HEK293 (cell line): ENCODE data around the gene SPEF1.

Experiments used
- CTCF ChIA-PET: fragments of 350-600 bp; formaldehyde crosslinking; extraction: SDS; loops from one replicate; lab custom pipeline; 2021; ENCODE audit warnings: antibody characterized with exemption; lab: Yijun Ruan, JAX
- POLR2A ChIA-PET: fragments of 300-600 bp; formaldehyde crosslinking; extraction: SDS; loops from one replicate; lab custom pipeline; 2020; ENCODE audit warnings: antibody characterized with exemption, inconsistent platforms; lab: Yijun Ruan, JAX
- H3K27ac ChIP-seq: fragments of 200-500 bp; sonication (Bioruptor generic); 2 replicates; pipeline ENCODE4 v1.5.1; 2014; ENCODE audit warnings: low read depth, low read length, control low read depth, inconsistent platforms; ENCODE audit errors: extremely low read depth
- H3K36me3 ChIP-seq, 2 experiments: fragments of 200-500 bp in 1 of 2; sonication (Bioruptor generic) in 1 of 2; 1 replicate in 1 of 2; 2 replicates in 1 of 2; pipeline ENCODE4 v1.5.1; 2014 to 2017; ENCODE audit warnings: inconsistent platforms in 2 of 2, low read length in 2 of 2; ENCODE audit not compliant: control insufficient read depth in 2 of 2, insufficient read depth in 1 of 2
- H3K4me1 ChIP-seq: fragments of 200-500 bp; sonication (Bioruptor generic); 2 replicates; pipeline ENCODE4 v1.5.1; 2014; ENCODE audit warnings: mild to moderate bottlenecking, low read length, inconsistent platforms; ENCODE audit not compliant: control insufficient read depth, insufficient read depth
- H3K4me3 ChIP-seq: 2 replicates; pipeline ENCODE4 v1.5.1; 2011; ENCODE audit warnings: low read depth, mild to moderate bottlenecking, control low read depth, low read length, moderate library complexity
- H3K9me3 ChIP-seq: fragments of 200-500 bp; sonication (Bioruptor generic); 2 replicates; pipeline ENCODE4 v1.5.1; 2014; ENCODE audit warnings: low read depth, low read length, inconsistent platforms; ENCODE audit not compliant: control insufficient read depth, insufficient read depth
- GLI2 ChIP-seq: fragments of 450-650 bp; formaldehyde crosslinking; IDR thresholded peaks from 2 replicates; pipeline ENCODE4; 2017; ENCODE audit warnings: missing biosample characterization, missing genetic modification characterization, low read depth, borderline replicate concordance
- OSR2 ChIP-seq: fragments of 450-650 bp; formaldehyde crosslinking; IDR thresholded peaks from 2 replicates; pipeline ENCODE4 v1.5.1; 2016; ENCODE audit warnings: missing biosample characterization, missing genetic modification characterization
- OVOL3 ChIP-seq: fragments of 450-650 bp; formaldehyde crosslinking; IDR thresholded peaks from 2 replicates; pipeline ENCODE4 v1.5.1; 2016; ENCODE audit warnings: missing biosample characterization, missing genetic modification characterization
- REPIN1 ChIP-seq: fragments of 450-650 bp; formaldehyde crosslinking; IDR thresholded peaks from 2 replicates; pipeline ENCODE4 v1.5.1; 2017; ENCODE audit warnings: missing biosample characterization, missing genetic modification characterization, low read depth
- SCRT2 ChIP-seq: fragments of 450-650 bp; formaldehyde crosslinking; IDR thresholded peaks from 2 replicates; pipeline ENCODE4 v1.5.1; 2016; ENCODE audit warnings: missing biosample characterization, missing genetic modification characterization
- SP3 ChIP-seq: fragments of 450-650 bp; formaldehyde crosslinking; IDR thresholded peaks from 2 replicates; pipeline ENCODE4 v1.5.1; 2016; ENCODE audit warnings: missing biosample characterization, missing genetic modification characterization
- YY1 ChIP-seq: fragments of 450-650 bp; formaldehyde crosslinking; IDR thresholded peaks from 2 replicates; pipeline ENCODE4 v1.5.1; 2018; ENCODE audit warnings: missing biosample characterization, missing genetic modification characterization
- YY2 ChIP-seq: fragments of 450-650 bp; formaldehyde crosslinking; IDR thresholded peaks from 2 replicates; pipeline ENCODE4 v1.5.1; 2016; ENCODE audit warnings: missing biosample characterization, missing genetic modification characterization
- ZIC2 ChIP-seq: fragments of 450-650 bp; formaldehyde crosslinking; IDR thresholded peaks from 2 replicates; pipeline ENCODE4 v1.5.1; 2016; ENCODE audit warnings: missing biosample characterization, missing genetic modification characterization
- ZNF157 ChIP-seq: fragments of 450-650 bp; formaldehyde crosslinking; IDR thresholded peaks from 2 replicates; pipeline ENCODE4 v1.5.1; 2016; ENCODE audit warnings: missing biosample characterization, missing genetic modification characterization
- ZNF169 ChIP-seq: fragments of 450-650 bp; formaldehyde crosslinking; IDR thresholded peaks from 2 replicates; pipeline ENCODE4 v1.5.1; 2016; ENCODE audit warnings: missing biosample characterization, missing genetic modification characterization
- ZNF394 ChIP-seq: fragments of 450-650 bp; formaldehyde crosslinking; IDR thresholded peaks from 2 replicates; pipeline ENCODE4 v1.5.1; 2016; ENCODE audit warnings: missing biosample characterization, missing genetic modification characterization, mild to moderate bottlenecking, moderate library complexity, borderline replicate concordance
- ZNF426 ChIP-seq: fragments of 450-650 bp; formaldehyde crosslinking; IDR thresholded peaks from 2 replicates; pipeline ENCODE4 v1.5.1; 2017; ENCODE audit warnings: missing biosample characterization, missing genetic modification characterization, mild to moderate bottlenecking, inconsistent platforms, moderate library complexity
- ZNF48 ChIP-seq: fragments of 450-650 bp; formaldehyde crosslinking; IDR thresholded peaks from 2 replicates; pipeline ENCODE4 v1.5.1; 2016; ENCODE audit warnings: missing biosample characterization, missing genetic modification characterization
- ZNF510 ChIP-seq: fragments of 450-650 bp; formaldehyde crosslinking; IDR thresholded peaks from 2 replicates; pipeline ENCODE4 v1.5.1; 2018; ENCODE audit warnings: mild to moderate bottlenecking, missing genetic modification characterization, missing biosample characterization; ENCODE audit not compliant: insufficient replicate concordance
- ZNF596 ChIP-seq: fragments of 450-650 bp; IDR thresholded peaks from 2 replicates; pipeline ENCODE4 v1.5.0; 2018; ENCODE audit warnings: missing biosample characterization, mild to moderate bottlenecking, missing genetic modification characterization, moderate library complexity
- ZNF610 ChIP-seq: fragments of 450-650 bp; formaldehyde crosslinking; IDR thresholded peaks from 2 replicates; pipeline ENCODE4 v1.5.1; 2016; ENCODE audit warnings: missing biosample characterization, missing genetic modification characterization, borderline replicate concordance
- TF ChIP-seq, protein P1 (sequence below): fragments of 450-650 bp; formaldehyde crosslinking; IDR thresholded peaks from 2 replicates; pipeline ENCODE4 v1.5.1; 2016; ENCODE audit warnings: missing biosample characterization, missing genetic modification characterization
- TF ChIP-seq, protein P2 (sequence below): fragments of 450-650 bp; formaldehyde crosslinking; IDR thresholded peaks from 2 replicates; pipeline ENCODE4 v1.5.1; 2016; ENCODE audit warnings: missing biosample characterization, missing genetic modification characterization, borderline replicate concordance
- TF ChIP-seq, protein P3 (sequence below): fragments of 450-650 bp; formaldehyde crosslinking; IDR thresholded peaks from 2 replicates; pipeline ENCODE4 v1.5.1; 2016; ENCODE audit warnings: missing biosample characterization, missing genetic modification characterization
- TF ChIP-seq, protein P4 (sequence below): fragments of 450-650 bp; formaldehyde crosslinking; IDR thresholded peaks from 2 replicates; pipeline ENCODE4 v1.5.1; 2016; ENCODE audit warnings: missing biosample characterization, missing genetic modification characterization, low read depth
- TF ChIP-seq, protein P5 (sequence below): fragments of 450-650 bp; formaldehyde crosslinking; optimal IDR thresholded peaks from 2 replicates; pipeline ENCODE3; 2016; ENCODE audit warnings: missing biosample characterization, mild to moderate bottlenecking, missing genetic modification characterization
- TF ChIP-seq, protein P6 (sequence below): fragments of 450-650 bp; formaldehyde crosslinking; IDR thresholded peaks from 2 replicates; pipeline ENCODE4 v1.5.1; 2017; ENCODE audit warnings: missing biosample characterization, missing genetic modification characterization

Gene SPEF1

DNA sequence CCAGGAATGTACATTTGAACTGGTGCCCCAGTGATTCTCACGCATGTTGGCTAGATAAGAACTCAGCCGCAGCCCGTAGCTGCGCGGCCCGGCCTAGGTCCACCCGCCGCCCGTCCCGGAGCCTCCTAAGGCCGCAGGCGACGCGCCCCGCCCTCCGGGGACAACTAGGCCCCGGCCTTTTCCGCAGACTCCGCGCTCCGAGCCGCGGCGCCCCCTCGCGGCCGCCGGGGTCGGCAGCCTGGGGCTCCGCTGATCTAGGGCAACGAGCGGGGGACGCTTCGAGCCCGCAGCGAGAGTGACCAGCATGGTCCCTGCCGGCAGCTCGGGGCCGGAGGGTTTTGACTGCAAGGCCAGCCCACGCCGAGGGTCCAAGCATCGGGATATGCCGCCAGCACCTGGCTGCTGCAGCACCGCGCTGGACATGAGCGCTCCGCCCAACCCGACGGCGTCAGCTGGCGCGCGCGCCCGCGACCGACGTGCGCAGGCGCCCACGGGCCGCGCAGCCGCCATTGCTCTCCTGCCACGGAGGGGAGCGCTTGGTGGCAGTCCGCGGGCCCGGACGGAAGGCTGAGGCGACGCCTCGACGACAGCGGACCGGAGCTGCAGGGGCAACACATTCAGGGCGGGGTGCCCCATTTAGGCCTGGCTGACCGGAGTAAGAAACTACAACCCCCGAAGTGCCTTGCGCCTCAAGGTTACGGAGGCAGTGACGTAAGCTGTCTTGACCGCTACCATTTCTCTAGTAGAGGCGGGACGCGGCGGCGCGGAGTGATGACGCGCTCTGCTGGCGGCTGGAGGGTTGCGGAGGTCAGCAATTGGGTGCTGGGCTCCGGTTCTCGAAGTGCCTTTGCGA is 39.0 kb upstream of the SPEF1 start, which contains the start of gene AP5S1:
Gene AP5S1 (plus strand): TSS at position 500 of the 853 bp plus-strand sequence. CDS start 1,571 bp downstream, outside the sequence.
- Histone ChIP-seq H3K36me3 (peaks cover 9 to 35% of the 10 kb centered on the region in 2 experiments), H3K27ac (peak within 1 kb of the TSS; percentile 93), H3K9me3 (no peaks in the 10 kb centered on the region), H3K4me1 (peaks cover 5% of the 10 kb centered on the region; the same call in 1 of the 2 replicates), H3K4me3 (peak within 1 kb of the TSS; percentile 73)
- POLR2A ChIA-PET = interaction anchor here (0.6 to 4.4 kb wide), 21 partner anchors 8 to 222 kb away, joined by 3 to 40 read pairs (median 5); partner anchors contain the start of genes ADISSP, CDC25B, CENPB and MAVS
- CTCF ChIA-PET = interaction anchor here (0.5 to 5.8 kb wide), 31 partner anchors 10 to 688 kb away, joined by 3 to 142 read pairs (median 4); partner anchors contain the start of genes ADISSP, CENPB and SPEF1
- TF ChIP-seq, protein P1, sequence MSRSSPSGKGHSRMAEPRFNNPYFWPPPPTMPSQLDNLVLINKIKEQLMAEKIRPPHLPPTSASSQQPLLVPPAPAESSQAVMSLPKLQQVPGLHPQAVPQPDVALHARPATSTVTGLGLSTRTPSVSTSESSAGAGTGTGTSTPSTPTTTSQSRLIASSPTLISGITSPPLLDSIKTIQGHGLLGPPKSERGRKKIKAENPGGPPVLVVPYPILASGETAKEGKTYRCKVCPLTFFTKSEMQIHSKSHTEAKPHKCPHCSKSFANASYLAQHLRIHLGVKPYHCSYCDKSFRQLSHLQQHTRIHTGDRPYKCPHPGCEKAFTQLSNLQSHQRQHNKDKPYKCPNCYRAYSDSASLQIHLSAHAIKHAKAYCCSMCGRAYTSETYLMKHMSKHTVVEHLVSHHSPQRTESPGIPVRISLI = 0 out of 2 replicates have a peak, but pooled peaks have one; percentile 11
- TF ChIP-seq ZNF48 (tag by site-specific recombination) = no peak
- TF ChIP-seq, protein P2, sequence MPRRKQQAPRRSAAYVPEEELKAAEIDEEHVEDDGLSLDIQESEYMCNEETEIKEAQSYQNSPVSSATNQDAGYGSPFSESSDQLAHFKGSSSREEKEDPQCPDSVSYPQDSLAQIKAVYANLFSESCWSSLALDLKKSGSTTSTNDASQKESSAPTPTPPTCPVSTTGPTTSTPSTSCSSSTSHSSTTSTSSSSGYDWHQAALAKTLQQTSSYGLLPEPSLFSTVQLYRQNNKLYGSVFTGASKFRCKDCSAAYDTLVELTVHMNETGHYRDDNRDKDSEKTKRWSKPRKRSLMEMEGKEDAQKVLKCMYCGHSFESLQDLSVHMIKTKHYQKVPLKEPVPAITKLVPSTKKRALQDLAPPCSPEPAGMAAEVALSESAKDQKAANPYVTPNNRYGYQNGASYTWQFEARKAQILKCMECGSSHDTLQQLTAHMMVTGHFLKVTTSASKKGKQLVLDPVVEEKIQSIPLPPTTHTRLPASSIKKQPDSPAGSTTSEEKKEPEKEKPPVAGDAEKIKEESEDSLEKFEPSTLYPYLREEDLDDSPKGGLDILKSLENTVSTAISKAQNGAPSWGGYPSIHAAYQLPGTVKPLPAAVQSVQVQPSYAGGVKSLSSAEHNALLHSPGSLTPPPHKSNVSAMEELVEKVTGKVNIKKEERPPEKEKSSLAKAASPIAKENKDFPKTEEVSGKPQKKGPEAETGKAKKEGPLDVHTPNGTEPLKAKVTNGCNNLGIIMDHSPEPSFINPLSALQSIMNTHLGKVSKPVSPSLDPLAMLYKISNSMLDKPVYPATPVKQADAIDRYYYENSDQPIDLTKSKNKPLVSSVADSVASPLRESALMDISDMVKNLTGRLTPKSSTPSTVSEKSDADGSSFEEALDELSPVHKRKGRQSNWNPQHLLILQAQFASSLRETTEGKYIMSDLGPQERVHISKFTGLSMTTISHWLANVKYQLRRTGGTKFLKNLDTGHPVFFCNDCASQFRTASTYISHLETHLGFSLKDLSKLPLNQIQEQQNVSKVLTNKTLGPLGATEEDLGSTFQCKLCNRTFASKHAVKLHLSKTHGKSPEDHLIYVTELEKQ (tag by site-specific recombination) = 0 out of 2 replicates have a peak, but pooled peaks have one; percentile 15
- peak; percentile 91; the same call in 1 of the 2 replicates for TF ChIP-seq OVOL3 (tag by site-specific recombination)
- 0 out of 2 replicates have a peak, but pooled peaks have one; percentile 32 for TF ChIP-seq SCRT2 (tag by site-specific recombination)
- TF ChIP-seq OSR2 (tag by site-specific recombination) = peak; percentile 60; the same call in 1 of the 2 replicates
- TF ChIP-seq, protein P3, sequence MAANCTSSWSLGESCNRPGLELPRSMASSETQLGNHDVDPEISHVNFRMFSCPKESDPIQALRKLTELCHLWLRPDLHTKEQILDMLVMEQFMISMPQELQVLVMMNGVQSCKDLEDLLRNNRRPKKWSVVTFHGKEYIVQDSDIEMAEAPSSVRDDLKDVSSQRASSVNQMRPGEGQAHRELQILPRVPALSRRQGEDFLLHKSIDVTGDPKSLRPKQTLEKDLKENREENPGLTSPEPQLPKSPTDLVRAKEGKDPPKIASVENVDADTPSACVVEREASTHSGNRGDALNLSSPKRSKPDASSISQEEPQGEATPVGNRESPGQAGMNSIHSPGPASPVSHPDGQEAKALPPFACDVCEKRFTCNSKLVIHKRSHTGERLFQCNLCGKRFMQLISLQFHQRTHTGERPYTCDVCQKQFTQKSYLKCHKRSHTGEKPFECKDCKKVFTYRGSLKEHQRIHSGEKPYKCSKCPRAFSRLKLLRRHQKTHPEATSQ = peak; percentile 92
- TF ChIP-seq, protein P4, sequence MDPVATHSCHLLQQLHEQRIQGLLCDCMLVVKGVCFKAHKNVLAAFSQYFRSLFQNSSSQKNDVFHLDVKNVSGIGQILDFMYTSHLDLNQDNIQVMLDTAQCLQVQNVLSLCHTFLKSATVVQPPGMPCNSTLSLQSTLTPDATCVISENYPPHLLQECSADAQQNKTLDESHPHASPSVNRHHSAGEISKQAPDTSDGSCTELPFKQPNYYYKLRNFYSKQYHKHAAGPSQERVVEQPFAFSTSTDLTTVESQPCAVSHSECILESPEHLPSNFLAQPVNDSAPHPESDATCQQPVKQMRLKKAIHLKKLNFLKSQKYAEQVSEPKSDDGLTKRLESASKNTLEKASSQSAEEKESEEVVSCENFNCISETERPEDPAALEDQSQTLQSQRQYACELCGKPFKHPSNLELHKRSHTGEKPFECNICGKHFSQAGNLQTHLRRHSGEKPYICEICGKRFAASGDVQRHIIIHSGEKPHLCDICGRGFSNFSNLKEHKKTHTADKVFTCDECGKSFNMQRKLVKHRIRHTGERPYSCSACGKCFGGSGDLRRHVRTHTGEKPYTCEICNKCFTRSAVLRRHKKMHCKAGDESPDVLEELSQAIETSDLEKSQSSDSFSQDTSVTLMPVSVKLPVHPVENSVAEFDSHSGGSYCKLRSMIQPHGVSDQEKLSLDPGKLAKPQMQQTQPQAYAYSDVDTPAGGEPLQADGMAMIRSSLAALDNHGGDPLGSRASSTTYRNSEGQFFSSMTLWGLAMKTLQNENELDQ (tag by site-specific recombination) = no peak
- TF ChIP-seq, protein P5, sequence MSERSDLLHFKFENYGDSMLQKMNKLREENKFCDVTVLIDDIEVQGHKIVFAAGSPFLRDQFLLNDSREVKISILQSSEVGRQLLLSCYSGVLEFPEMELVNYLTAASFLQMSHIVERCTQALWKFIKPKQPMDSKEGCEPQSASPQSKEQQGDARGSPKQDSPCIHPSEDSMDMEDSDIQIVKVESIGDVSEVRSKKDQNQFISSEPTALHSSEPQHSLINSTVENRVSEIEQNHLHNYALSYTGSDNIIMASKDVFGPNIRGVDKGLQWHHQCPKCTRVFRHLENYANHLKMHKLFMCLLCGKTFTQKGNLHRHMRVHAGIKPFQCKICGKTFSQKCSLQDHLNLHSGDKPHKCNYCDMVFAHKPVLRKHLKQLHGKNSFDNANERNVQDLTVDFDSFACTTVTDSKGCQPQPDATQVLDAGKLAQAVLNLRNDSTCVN (tag by site-specific recombination) = peak; percentile 97
- TF ChIP-seq YY1 (tag by site-specific recombination) = peak; percentile 97
- TF ChIP-seq ZIC2 (tag by site-specific recombination) = 0 out of 2 replicates have a peak, but pooled peaks have one; percentile 5
- TF ChIP-seq, protein P6, sequence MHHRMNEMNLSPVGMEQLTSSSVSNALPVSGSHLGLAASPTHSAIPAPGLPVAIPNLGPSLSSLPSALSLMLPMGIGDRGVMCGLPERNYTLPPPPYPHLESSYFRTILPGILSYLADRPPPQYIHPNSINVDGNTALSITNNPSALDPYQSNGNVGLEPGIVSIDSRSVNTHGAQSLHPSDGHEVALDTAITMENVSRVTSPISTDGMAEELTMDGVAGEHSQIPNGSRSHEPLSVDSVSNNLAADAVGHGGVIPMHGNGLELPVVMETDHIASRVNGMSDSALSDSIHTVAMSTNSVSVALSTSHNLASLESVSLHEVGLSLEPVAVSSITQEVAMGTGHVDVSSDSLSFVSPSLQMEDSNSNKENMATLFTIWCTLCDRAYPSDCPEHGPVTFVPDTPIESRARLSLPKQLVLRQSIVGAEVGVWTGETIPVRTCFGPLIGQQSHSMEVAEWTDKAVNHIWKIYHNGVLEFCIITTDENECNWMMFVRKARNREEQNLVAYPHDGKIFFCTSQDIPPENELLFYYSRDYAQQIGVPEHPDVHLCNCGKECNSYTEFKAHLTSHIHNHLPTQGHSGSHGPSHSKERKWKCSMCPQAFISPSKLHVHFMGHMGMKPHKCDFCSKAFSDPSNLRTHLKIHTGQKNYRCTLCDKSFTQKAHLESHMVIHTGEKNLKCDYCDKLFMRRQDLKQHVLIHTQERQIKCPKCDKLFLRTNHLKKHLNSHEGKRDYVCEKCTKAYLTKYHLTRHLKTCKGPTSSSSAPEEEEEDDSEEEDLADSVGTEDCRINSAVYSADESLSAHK (tag by site-specific recombination) = no peak
- no peak for TF ChIP-seq ZNF157 (tag by site-specific recombination)
- peak; percentile 40; the same call in 1 of the 2 replicates for TF ChIP-seq ZNF394 (tag by site-specific recombination)
- TF ChIP-seq ZNF426 (tag by site-specific recombination) = no peak
- TF ChIP-seq GLI2 (tag by site-specific recombination) = no peak
- TF ChIP-seq SP3 (tag by site-specific recombination) = peak; percentile 88
- TF ChIP-seq YY2 = peak; percentile 97
- no peak for TF ChIP-seq ZNF510 (tag by site-specific recombination)
- TF ChIP-seq ZNF169 = no peak
- TF ChIP-seq ZNF610 = peak; percentile 52; the same call in 1 of the 2 replicates
- peak; percentile 88; the same call in 1 of the 2 replicates for TF ChIP-seq REPIN1 (tag by site-specific recombination)
- TF ChIP-seq ZNF596 (tag by site-specific recombination) = no peak
